HG03439 (cell line): Measurements from ENCODE around the gene KIRREL1.

Experiments used
- ATAC-seq: cut with Tn5 transposase; IDR thresholded peaks from one replicate; pipeline ENCODE4 v1.9.1; 2021; ENCODE audit warnings: mild to moderate bottlenecking, moderate library complexity; ENCODE audit not compliant: unreplicated experiment

Gene KIRREL1

DNA sequence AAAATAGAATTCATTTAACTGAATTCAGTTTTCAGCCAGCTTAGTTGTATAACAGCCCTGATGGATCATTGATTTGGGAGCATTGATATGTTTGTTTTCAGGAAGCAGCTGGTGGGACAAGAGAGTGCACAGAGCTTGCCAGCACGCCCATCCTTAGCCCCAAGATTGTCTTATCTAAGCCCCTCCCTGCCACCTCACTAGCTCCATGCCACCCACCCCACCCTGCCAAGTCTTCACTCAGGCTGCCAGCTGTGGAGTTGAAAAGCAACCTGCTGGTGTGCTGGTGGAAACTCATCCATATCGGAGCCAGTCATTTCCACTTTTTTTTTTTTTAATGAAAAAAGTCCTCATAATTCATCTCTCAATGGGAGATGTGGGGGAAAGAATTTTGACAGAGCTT, 11.8 kb downstream of the KIRREL1 start:
- ATAC-seq: no peak

DNA sequence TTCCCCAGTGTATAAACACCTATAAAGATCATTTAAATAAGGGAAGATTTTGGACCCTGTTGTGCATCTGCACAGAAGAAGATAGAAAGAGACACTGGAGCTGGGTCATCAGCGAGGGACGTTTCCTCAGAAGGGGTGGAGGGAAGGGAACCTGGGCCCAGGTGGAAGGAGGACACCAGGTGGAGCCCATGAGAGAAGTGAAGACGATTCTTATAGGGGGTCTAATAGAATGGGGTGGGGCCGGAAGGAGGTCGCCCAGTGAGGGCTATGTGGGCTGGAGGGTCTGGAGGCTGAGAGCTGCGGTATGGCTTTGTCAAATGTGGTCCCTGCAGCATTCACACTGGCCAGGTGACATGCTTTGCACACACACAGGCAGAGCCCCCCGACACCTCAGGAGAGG, 13.7 kb downstream of the KIRREL1 start:
- ATAC-seq: no peak

DNA sequence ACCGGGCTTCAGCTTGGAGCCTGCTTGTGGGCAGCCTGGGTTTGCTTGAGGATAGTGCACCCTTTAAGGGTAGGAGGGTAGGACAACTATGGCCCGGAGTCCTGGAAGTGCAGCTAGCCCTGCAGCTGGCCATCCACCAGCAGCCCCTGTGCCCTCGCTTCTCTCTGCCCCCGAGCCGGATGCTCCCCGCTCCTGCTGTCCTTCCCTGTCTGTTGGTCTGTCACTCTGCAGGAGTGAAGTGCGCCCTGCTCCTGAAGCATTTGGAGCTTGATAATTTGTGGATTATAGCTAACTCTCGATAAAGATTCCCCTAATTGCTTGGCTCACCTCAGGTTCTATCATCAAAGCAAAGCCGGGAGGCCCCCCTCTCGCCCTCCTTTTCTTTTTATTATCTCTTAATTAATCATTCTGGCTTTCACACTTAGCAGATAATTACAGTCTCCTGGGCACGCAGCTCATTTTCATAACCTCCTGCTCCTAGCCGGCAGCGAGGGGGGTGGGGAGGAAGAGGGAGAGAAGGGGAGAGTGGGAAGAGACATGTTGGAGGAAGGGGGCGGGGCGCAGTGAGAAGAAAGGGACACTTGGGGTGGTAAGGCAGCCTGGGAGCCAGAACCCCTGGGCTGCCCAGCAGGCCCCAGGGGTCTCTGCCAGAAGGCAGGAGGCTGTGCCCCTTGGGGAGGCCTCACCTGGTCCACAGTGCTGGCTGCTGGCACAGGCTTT, 14.4 kb downstream of the KIRREL1 start:
- ATAC-seq: no peak

DNA sequence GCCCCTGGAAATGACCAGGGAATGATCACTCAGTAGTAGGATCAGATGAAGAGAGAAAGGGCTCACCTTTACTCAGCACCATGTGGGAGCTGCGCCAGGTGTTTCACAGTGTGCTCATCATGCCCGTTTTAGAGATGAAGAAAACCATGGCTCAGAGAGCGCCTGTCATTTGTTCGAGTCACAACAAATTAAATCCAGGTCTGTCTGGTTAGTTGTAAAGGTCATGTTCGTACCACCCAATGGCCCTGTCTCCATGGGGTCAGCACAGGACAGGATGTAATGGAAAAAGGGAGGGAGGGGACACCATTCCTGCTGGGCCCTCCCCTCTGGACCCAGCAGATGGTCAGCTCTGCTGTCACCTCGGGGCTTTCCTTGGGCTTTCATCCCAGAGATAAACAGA, 15.2 kb downstream of the KIRREL1 start:
- ATAC-seq: no peak

DNA sequence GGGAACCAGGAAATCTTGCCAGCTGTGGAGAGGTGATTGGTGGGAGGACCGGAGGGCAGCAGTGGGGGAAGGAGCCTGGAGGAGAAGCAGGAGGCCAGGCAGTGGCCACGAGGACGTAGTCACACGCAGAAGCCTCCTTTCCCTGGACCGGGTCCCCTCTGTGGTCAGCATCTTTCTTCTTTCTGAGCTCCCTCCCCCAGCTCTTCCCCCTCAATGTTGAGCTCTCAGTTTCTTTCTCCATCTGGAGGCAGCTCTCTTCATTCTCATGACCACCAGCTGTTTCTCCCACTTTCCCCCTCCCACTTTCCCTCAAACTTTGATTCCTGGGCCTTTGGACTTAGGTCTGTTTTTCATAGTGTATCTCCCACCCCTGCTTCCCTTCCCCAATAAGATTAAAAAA, 18.3 kb downstream of the KIRREL1 start:
- ATAC-seq: no peak

DNA sequence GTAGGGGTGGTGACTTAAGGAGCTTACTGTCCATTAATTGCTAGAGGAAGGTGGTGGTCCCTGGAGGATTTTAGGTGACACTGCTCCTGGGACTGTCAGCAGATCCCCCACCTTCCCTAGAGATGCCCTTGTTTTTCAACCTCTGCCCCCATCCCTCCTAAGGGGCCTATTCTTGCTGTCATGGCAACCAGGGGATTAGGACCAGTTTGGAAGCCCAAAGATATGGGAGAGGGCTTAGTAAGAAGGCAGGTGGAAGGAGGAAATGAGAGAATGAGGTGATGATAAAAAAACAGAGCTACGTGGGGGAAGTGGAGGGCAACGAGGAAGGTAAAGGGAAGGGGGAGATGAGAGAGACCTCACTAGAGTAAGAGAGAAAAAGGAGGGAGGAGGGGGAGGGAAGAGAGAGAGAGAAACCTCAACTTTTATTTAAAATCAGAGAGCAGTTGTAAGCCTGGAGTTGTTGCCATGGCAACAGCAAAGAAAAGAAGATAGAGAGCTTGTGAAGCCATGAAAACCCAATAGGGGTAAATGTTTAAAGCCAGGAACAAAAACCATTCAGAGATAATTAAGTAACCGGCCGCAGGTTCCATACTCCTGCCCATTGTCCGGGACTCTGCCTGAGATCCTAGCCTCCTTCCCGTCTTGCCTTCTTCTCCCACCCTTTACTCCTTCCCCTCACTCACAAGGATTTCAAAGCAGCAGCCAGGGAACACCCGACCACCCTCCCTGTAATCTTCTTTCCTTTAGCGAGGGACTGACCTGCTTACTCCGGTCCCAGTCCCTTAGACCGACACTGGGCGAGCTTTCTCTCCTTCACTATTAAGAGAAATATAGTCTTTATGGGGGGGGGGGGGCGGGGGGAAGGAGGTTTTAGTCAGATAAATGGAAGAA, 20.6 kb downstream of the KIRREL1 start:
- no peak for ATAC-seq

DNA sequence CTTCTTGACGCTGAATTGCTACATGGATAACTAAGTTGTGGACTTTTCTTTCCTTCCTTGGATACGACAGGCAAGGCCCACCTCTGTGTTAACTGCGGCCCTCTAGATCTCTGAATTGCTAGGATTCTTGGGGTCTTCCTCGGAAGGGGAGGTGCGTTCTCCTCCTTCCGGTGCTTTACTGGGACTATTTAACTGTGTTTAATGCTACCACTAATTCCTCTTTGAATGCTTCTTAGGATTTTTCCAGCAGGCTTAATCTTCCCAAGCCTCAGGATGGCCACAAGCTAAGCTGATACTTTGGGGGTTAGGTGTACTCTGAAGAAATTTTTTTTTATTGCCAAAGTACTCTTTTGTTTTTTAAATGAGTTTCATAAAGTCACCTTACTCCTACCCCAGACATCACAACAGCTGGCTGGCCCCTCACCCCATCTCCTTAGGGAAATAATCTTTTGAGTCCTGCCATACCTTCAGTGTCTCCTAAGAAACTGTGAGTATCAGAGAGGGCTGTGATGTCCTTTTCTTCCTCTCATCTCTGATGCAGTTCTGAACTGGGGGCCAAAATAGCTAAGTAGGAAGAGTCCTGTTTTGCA, 21.4 kb downstream of the KIRREL1 start:
- no peak for ATAC-seq

DNA sequence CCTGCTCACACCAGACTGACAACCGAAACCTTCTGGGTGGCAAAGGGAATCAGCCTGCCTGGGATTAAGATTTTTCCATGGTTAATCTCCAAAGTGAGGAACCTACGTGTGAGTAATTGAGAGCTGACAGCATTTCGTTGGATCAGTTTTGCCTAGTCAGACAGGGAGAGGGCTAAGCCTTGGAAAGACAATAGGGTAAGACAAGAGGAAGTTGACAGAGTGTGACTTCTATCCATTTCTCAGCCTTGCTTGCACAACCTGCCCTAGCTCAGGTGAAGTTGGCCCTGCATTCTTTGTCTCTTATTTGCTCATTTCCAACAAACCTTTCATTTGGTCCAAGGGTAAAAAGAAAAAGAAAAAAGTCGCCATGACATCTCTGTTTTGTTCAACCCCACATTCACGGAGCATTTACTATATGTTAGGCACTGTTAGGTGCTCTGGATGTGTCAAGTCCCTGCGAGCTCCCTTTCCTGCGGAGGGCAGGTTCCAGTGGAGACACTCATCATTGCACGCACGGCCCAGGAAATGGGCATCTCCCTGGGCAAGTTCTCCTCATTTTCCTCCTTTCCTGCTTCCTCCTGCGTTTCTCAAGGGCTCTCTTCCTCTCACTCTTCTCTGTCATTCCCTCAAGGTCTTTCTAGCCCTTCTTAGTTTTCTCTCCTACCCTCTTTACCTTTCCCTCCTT, 23.3 kb downstream of the KIRREL1 start:
- ATAC-seq: no peak

DNA sequence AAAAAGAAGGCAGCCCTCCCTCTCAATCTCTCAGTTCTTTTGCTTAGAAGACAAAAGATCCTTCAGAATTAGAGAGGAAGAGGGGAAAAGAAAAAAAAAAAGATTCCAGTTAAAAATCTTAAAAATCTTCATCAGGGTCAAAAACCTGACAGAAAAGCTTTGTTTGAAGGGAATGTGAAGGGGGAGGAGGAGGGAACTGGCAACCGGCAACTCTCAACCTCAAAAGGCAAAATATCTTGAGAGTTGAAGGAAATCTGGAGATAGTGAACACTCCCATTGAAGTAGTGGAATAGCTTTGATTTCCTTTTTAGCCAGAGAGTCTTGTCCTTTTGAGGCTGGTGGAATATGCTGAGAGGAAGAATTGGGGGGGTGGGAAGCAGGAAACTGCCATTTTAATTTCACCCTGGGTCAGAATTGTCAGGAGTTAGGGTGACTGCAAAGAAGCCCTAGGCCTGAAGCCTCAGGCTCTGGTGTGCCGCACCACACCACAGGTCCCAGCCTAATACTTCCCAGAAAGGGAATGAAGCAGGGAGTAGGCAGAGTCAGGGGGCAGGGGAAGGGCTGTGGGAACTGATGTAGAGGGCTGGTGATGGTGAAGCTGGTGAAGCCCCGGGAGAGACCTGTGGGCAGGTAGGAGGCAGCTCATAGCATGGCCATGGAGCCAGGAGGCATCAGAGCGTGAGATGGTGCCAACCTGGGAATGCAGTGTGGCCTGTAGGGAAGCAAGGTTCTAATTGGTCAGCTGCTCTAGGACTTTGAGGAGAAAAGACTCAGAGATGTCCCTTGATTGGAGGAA, 24.6 kb downstream of the KIRREL1 start:
- ATAC-seq: no peak

DNA sequence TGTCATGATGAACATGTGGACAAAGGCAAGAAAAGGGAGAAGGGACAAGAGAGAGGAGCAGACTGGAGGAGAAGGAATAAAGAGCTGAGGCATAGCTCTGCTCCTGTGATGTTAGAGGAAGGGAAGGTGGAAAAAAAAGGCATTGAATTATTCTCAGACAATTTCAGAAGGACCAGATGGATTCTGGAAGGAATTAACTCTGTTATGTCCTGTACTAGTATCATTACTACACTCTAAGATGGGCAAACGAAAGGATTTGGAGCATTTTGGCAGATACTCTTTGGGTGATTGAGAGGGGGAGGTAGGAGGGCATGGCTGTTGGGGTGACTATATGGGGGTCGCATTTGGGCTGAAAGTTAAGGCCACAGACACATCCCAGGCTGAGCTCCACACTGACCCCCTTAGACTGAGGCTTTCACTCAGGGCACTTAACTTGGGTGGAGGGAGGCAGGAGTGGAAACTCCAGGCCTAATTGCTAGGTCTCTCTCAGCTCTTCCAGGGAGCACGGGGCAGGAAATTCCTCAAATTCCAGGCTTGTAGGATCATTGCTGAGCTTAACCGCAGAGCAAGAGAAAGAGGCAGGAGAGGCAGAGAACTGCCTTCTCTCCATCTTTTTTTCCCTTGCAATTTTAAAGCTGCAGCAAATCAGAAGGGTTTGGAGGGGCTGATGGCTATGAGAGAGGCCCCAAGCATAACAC, 25.9 kb downstream of the KIRREL1 start:
- no peak for ATAC-seq

DNA sequence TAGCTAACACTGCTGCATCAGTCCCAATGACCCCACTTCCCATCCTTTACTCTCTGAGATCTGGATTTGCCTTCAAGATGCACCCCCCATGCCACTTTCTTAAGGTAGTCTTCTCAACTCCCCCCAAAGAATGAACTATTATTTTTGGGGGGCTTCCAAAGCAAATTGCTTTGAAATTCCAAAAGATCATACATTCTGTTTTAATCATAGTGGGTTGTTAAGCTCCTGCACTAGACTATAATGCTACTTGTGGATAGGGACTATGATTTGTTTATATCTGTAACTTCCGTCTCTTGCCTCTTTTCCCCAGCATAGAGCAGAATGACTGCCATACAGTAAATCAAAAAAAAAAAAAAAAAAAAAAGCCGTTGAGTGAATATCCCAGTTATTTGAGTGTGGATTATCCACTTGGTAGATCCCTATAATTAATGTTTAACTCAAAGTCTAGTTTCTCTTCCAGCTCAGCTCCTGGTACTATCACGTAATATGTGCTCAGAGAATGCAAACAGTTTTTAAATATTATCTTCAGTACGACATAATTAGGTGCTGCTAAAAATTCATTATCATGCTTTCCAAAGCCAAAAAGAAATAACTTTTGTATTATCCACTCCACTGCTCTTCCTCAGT, 26.9 kb downstream of the KIRREL1 start:
- no peak for ATAC-seq

DNA sequence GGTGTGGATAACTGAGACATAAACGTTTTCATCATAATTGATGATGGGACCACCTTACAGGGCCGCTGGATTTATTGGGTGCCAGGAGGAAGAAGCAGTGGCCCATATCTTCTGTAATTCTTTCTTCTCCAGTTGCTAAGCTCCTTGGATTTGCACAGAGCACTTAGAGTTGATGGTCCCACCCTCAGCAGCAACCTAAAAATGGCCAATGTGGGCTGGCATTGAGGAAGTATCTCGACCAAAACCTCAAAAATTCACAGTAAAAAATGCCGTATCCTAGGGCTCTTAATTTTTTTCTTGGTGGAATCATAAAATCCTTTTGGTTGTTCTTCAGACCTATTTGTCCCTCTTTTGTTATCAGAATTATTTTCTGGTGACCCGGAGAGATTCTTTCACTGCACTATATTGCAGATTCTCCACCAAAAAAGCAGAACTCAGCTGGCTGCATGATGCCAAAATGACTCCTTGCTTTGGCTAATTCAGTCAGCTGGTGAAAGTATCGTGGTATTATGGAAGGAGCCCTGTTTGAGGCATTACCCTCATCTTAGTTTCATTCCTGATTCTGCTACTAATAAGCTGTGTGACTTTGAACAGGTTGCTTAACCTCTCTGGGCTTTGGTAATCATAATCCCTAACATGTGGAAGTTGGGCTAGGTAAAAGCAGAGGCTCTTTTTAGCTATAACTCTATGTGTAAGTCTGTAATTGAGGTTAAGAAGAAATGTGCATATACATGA, 27.6 kb downstream of the KIRREL1 start:
- ATAC-seq: no peak

DNA sequence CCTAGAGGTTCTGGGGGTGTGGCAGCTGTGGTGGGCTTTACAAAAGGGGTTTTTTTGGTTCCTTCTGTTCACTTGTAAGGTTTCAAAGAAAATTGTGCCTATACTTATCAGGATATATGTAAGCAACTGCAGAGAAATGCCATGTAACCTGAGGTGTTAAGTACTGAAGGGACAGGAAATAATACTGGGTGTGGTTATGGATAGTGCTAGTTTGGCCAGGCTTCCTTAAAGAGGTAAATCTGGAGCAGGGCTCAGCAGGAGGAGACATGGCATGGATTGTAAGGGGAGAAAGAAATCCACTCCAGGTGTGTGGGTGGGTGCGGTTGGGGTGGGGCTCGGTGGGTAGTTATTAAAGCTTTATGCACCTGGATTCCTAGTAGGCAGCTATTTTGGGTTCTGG, 28.3 kb downstream of the KIRREL1 start:
- ATAC-seq: no peak

DNA sequence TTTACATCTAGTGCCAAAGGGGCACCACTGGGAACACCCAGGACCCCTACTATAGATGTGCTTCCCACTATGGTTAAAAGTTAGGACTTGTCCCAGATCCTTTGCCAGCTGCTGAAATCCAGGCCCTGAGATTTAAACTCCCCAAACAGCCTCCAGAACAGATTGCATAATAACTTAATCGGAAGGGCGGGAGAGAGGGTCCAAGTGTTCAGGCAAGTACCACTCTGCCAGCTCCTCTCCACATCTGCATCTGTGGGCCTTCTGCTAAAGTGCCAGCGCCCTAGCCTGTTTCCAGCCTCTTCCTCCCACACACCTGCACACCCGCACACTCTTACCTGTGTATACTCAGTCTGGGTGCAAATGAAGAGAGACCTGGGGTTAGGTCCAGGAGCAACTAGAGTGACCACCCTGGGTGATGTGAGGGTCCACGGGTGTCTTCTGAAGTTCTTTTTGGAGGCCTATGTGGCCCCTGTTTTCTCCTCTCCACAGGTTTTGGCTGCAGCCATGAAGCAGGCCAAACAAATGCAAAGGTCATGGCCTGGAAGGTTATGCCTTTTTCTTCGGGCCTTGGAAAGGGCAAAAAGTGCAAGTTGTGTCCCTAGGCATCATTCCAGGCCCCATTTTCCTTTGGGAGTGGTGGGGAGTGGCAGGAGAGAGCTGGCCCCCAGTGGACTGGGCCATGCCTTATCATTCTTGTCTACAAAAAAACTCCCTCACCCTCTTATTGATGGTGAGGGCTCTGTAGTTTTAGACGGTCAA, 29.3 kb downstream of the KIRREL1 start:
- no peak for ATAC-seq

DNA sequence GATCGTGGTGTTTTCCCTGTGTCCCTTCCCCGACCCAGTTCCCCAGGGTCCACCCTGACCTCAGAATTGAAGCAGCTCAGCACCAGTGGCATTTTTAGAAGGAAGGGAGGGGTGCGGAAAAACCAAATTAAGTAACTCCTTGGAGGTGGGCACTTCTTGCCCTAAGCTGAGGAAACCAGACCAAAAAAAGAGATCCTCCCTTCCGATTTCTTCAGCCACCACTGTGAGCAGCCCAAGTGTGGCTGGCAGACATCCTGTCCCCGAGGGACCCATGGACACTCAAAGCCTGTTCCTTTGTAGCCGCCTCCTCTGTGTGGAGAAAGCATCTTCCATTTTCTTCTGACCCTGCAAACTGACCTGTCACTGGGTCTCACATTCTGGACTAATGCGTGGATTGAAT, 31.3 kb downstream of the KIRREL1 start:
- no peak for ATAC-seq

DNA sequence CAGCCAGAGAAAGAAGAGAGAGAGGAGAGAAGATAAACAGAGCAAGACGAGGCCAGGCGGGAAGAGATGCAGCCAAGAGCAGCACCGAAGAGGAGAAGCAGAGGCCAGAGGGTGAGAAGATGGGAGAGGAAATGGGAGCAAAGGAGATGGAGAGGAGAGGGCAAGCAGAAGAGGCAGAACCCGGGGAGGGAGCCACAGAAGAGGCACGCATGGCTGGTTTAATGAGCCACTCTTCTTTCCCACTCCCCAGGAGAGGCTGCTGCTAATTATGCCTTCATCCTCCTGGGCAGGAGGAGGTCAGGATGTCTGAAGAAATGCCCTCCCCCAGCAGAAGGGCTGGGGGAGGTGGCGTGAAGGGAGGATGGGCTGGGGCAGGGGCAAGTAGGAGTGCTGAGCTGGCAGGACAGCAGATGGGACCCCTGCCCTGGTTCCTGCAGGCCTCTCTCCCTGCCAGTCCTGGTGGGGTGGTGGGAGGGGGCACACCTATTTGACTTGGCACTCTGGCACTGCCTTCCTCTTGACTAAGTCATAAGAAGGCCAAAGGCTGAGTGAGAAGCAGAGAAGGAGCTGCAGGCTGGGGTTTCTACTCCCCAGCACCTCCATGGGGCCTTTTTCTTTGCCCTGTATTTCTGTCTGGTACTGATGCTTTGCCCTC, 32.3 kb downstream of the KIRREL1 start:
- no peak for ATAC-seq

DNA sequence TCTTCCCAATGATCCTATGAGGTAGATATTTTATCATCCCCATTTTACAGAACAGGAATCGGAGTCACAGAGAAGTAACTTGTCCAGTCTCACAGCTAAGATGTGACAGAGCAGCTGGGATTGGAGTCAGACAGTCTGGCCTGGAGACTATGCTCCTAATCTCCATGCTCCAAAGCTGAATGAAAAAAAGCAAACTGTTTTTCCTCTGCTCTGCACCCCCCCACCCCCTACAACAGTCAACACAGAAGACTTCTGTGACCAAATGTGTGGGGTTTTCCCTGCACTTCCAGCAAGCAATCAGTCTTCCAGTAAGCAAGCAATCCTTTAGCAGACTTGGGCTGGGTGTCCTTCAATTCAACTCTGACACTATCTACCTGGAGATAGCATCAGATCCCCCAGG, 33.2 kb downstream of the KIRREL1 start:
- ATAC-seq: no peak

DNA sequence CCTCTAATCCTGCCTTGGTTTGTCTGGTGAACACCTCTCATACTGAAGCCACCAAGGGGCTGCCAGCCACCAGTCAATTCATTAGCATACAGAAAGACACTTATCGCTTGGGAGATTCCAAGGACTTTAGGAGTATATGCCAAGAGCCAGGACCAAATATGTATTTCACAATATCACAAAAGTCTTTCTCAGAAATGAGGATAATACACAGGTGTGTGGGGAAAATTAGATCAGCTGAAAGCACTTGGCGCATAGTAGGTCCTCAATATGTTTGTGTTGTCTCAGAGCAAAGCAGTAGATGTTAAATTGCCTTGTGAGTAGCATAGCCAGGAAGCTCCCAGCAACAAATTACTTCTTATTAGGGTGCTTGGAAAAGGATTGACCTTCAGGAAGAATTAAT, 34.1 kb downstream of the KIRREL1 start:
- ATAC-seq: no peak
